Endodermal cell (in vitro differentiated cells): Measurements from ENCODE around the gene DAPK1. TPM values are rescaled to one million over a fixed set of nuclear protein-coding genes. Genes with fewer than 3 reads are reported as not detected.

Experiments
- DNase-seq: peaks from one replicate; pipeline ENCODE4 v3.0.0-alpha.2; 2017
- H3K27ac ChIP-seq: 2 replicates; pipeline ENCODE4 v1.5.1; 2013; ENCODE audit warnings: mild to moderate bottlenecking, low read depth, low read length, moderate library complexity
- H3K27me3 ChIP-seq: 2 replicates; pipeline ENCODE4 v1.6.1; 2013; ENCODE audit warnings: mild to moderate bottlenecking, low read length, moderate library complexity; ENCODE audit not compliant: insufficient read depth, control insufficient read depth, poor library complexity, severe bottlenecking
- H3K36me3 ChIP-seq: 2 replicates; pipeline ENCODE4 v1.7.0; 2013; ENCODE audit warnings: mild to moderate bottlenecking, low read length, moderate library complexity; ENCODE audit not compliant: control insufficient read depth, insufficient read depth
- H3K4me1 ChIP-seq: one replicate; pipeline ENCODE4 v1.7.0; 2013; ENCODE audit warnings: low read length; ENCODE audit not compliant: control insufficient read depth, insufficient read depth
- H3K4me3 ChIP-seq: 2 replicates; pipeline ENCODE4 v1.5.1; 2013; ENCODE audit warnings: mild to moderate bottlenecking, low read length, moderate library complexity
- H3K9ac ChIP-seq: 2 replicates; pipeline ENCODE4 v1.6.1; 2013; ENCODE audit warnings: mild to moderate bottlenecking, low read length, moderate library complexity; ENCODE audit not compliant: poor library complexity, severe bottlenecking; ENCODE audit errors: extremely low read depth
- H3K9me3 ChIP-seq: 2 replicates; pipeline ENCODE4 v1.6.1; 2013; ENCODE audit warnings: mild to moderate bottlenecking, low read length, moderate library complexity; ENCODE audit not compliant: control insufficient read depth
- H3K27ac Mint-ChIP-seq: 2 replicates; pipeline ENCODE4 v1.8.0; 2020; ENCODE audit warnings: mixed read lengths
- H3K27me3 Mint-ChIP-seq: 2 replicates; pipeline ENCODE4 v1.8.0; 2021; ENCODE audit warnings: mild to moderate bottlenecking, mixed read lengths; ENCODE audit not compliant: insufficient read depth
- H3K36me3 Mint-ChIP-seq: 2 replicates; pipeline ENCODE4 v1.8.0; 2020; ENCODE audit warnings: low read depth, mixed read lengths
- H3K4me1 Mint-ChIP-seq: 2 replicates; pipeline ENCODE4 v1.8.0; 2020; ENCODE audit warnings: mixed read lengths
- H3K4me3 Mint-ChIP-seq: 2 replicates; pipeline ENCODE4 v1.8.0; 2020; ENCODE audit warnings: mild to moderate bottlenecking, moderate library complexity, mixed read lengths
- H3K9me3 Mint-ChIP-seq: 2 replicates; pipeline ENCODE4 v1.8.0; 2020; ENCODE audit warnings: mild to moderate bottlenecking, mixed read lengths
- CTCF ChIP-seq: fragments of 200-600 bp; sonication (generic); conservative IDR thresholded peaks from 2 replicates; pipeline ENCODE4 v1.5.0; 2021; ENCODE audit warnings: antibody characterized with exemption, mild to moderate bottlenecking
- WGBS, 2 experiments: methylation state at CpG; one replicate each; pipeline versions ENCODE4 v1.1.5 to v1.1.7; 2013; ENCODE audit warnings: missing lambda C conversion rate in 2 of 2, mixed read lengths in 1 of 2; ENCODE audit not compliant: insufficient coverage in 1 of 2, insufficient read length in 1 of 2; 5-methylcytosine and 5-hydroxymethylcytosine counted together
- total RNA-seq, 2 donors: library from RNA; stranded (reverse); fragmentation: NEBNext Ultra II Directional in 1 of 2; extraction: Animal tissue kit (Norgen Biotek cat#: 25700) in 1 of 2; gene quantifications; 2 replicates in 1 of 2; 3 replicates in 1 of 2; pipeline ENCODE4 v1.2.1, GENCODE V29; 2021

DAPK1 gene
- total RNA-seq, 2 donors from 2014 or later: 117 to 139 TPM

GRCh38 chr9:87643107-87643650 is 145.5 kb downstream of the DAPK1 start:
- Histone ChIP-seq H3K9ac (no peak overlapping the region), H3K36me3 (peaks cover 78% of the 10 kb centered on the region), H3K27ac (no peak overlapping the region), H3K27me3 (no peaks in the 10 kb centered on the region), H3K9me3 (no peaks in the 10 kb centered on the region), H3K4me1 (peaks cover 18% of the 10 kb centered on the region), H3K4me3 (no peak overlapping the region)
- no peak overlapping the region for H3K4me3 Mint-ChIP-seq
- WGBS, 2 experiments: 88 to 100% methylated on average over 6 to 9 of the region's 9 CpGs
- no peaks in the 10 kb centered on the region for H3K27me3 Mint-ChIP-seq
- no peak for DNase-seq
- H3K9me3 Mint-ChIP-seq: no peaks in the 10 kb centered on the region
- peak overlapping the region; percentile 71 for H3K27ac Mint-ChIP-seq
- TF ChIP-seq CTCF: no peak
- peaks cover 65% of the 10 kb centered on the region for H3K36me3 Mint-ChIP-seq
- peaks cover 34% of the 10 kb centered on the region for H3K4me1 Mint-ChIP-seq

- Histone ChIP-seq H3K27me3 (no peaks in the 10 kb centered on the region), H3K9ac (no peak overlapping the region), H3K4me3 (peak overlapping the region; percentile 21), H3K36me3 (peaks cover 78% of the 10 kb centered on the region), H3K27ac (no peak overlapping the region), H3K9me3 (no peaks in the 10 kb centered on the region), H3K4me1 (peaks cover 18% of the 10 kb centered on the region)
- peak; percentile 50 for DNase-seq
- peaks cover 34% of the 10 kb centered on the region for H3K4me1 Mint-ChIP-seq
- no peaks in the 10 kb centered on the region for H3K27me3 Mint-ChIP-seq
- no peak for TF ChIP-seq CTCF
- peak overlapping the region; percentile 71 for H3K27ac Mint-ChIP-seq
- peaks cover 64% of the 10 kb centered on the region for H3K36me3 Mint-ChIP-seq
- H3K9me3 Mint-ChIP-seq: no peaks in the 10 kb centered on the region
- H3K4me3 Mint-ChIP-seq: no peak overlapping the region
- 64 to 71% methylated on average over 6 to 9 of the region's 9 CpGs for WGBS, 2 experiments
Measured at GRCh38 chr9:87643778-87644570, 146.3 kb downstream of the DAPK1 start.

- TF ChIP-seq CTCF: no peak
- H3K27me3 ChIP-seq: no peaks in the 10 kb centered on the region
- H3K9ac ChIP-seq: no peak overlapping the region
- H3K9me3 ChIP-seq: no peaks in the 10 kb centered on the region
- Mint-ChIP-seq H3K27me3 (no peaks in the 10 kb centered on the region), H3K4me1 (peaks cover 34% of the 10 kb centered on the region), H3K27ac (peak overlapping the region; percentile 71), H3K9me3 (no peaks in the 10 kb centered on the region), H3K4me3 (no peak overlapping the region), H3K36me3 (peaks cover 64% of the 10 kb centered on the region)
- no peak overlapping the region for H3K27ac ChIP-seq
- H3K36me3 ChIP-seq: peaks cover 78% of the 10 kb centered on the region
- peak overlapping the region; percentile 21 for H3K4me3 ChIP-seq
- no peak for DNase-seq
- 85% methylated on average over 1 of the region's 1 CpG; no CpG with 5 or more reads in 1 of the 2 experiments for WGBS, 2 experiments
- peaks cover 18% of the 10 kb centered on the region for H3K4me1 ChIP-seq
Measured at GRCh38 chr9:87644659-87645058, 147.0 kb downstream of the DAPK1 start.
